B cell (primary cell): ENCODE measurements around the gene CADM2. TPM values are rescaled to one million over a fixed set of nuclear protein-coding genes. Genes with fewer than 3 reads are reported as not detected.

Source experiments
- ATAC-seq: fragments of 200-7000 bp; cut with Tn5 transposase; one replicate; pipeline ENCODE4 v1.10.0; 2021; ENCODE audit warnings: low read depth, mild to moderate bottlenecking, moderate number of reproducible peaks, moderate library complexity
- CTCF ChIA-PET: fragments of 350-600 bp; sonication (Branson Sonifier 250); formaldehyde crosslinking; loops from one replicate; lab custom pipeline; 2021; ENCODE audit warnings: antibody characterized with exemption, inconsistent platforms; lab: Charles Lee
- POLR2A ChIA-PET: fragments of 350-600 bp; sonication (Branson Sonifier 250); formaldehyde crosslinking; loops from one replicate; lab custom pipeline; 2021; ENCODE audit warnings: antibody characterized with exemption; lab: Charles Lee
- DNase-seq: peaks from one replicate; pipeline ENCODE4 v3.0.0; 2013
- H2AFZ ChIP-seq: 2 replicates; pipeline ENCODE4 v1.6.1; 2012; ENCODE audit warnings: mild to moderate bottlenecking, low read depth, low read length; ENCODE audit not compliant: insufficient read depth, poor library complexity, severe bottlenecking
- H3K27ac ChIP-seq, 2 donors: 1 replicate in 1 of 2; 2 replicates in 1 of 2; pipeline ENCODE4 v1.5.1; 2012 to 2013; ENCODE audit warnings: low read length in 2 of 2, mild to moderate bottlenecking in 2 of 2, moderate library complexity in 1 of 2
- H3K27me3 ChIP-seq, 4 experiments: fragments of 200-600 bp in 1 of 4; sonication (generic) in 1 of 4; replicated peaks in 1 of 4; 1 replicate in 2 of 4; 2 replicates in 2 of 4; pipeline versions ENCODE4 v1.6.1 to v1.7.0; 2013 to 2016; ENCODE audit warnings: low read length in 3 of 4, mild to moderate bottlenecking in 2 of 4, mixed read lengths in 1 of 4, moderate library complexity in 1 of 4; ENCODE audit not compliant: insufficient read depth in 4 of 4, control insufficient read depth in 3 of 4; ENCODE audit errors: control extremely low read depth in 1 of 4
- H3K36me3 ChIP-seq, 2 experiments: replicated peaks in 1 of 2; 1 replicate in 1 of 2; 2 replicates in 1 of 2; pipeline versions ENCODE4 v1.6.1 to v1.7.1; 2013; ENCODE audit warnings: low read length in 1 of 2; ENCODE audit not compliant: insufficient read depth in 2 of 2, control insufficient read depth in 1 of 2; ENCODE audit errors: control extremely low read depth in 1 of 2, extremely low read depth in 1 of 2
- H3K4me1 ChIP-seq, 2 donors: fragments of 200-600 bp in 1 of 2; sonication (generic) in 1 of 2; 1 replicate in 1 of 2; 2 replicates in 1 of 2; pipeline versions ENCODE4 v1.5.1 to v1.6.1; 2013 to 2017; ENCODE audit warnings: low read length in 2 of 2; ENCODE audit not compliant: control insufficient read depth in 2 of 2, insufficient read depth in 2 of 2
- H3K4me2 ChIP-seq: replicated peaks from 2 replicates; pipeline ENCODE3; 2012; ENCODE audit warnings: mild to moderate bottlenecking, low read depth, low read length; ENCODE audit not compliant: poor library complexity, severe bottlenecking
- H3K4me3 ChIP-seq, 5 experiments: fragments of 200-600 bp in 1 of 5; sonication (generic) in 1 of 5; 1 replicate in 3 of 5; 2 replicates in 2 of 5; pipeline versions ENCODE4 v1.5.1 to v1.7.0; 2011 to 2016; ENCODE audit warnings: low read length in 4 of 5, mild to moderate bottlenecking in 4 of 5, low read depth in 2 of 5, control low read depth in 1 of 5, moderate library complexity in 1 of 5; ENCODE audit not compliant: insufficient read depth in 1 of 5; ENCODE audit errors: control extremely low read depth in 1 of 5, extremely low read depth in 1 of 5
- H3K79me2 ChIP-seq: fragments of 200-600 bp; sonication (generic); one replicate; pipeline ENCODE4 v1.6.0; 2016; ENCODE audit warnings: low read length; ENCODE audit not compliant: control insufficient read depth, insufficient read depth
- H3K9ac ChIP-seq: fragments of 200-600 bp; sonication (generic); 2 replicates; pipeline ENCODE4 v1.6.1; 2017; ENCODE audit warnings: mild to moderate bottlenecking, low read length, moderate library complexity
- H3K9me3 ChIP-seq, 3 donors: one replicate each; pipeline versions ENCODE4 v1.6.1 to v1.7.1; 2013; ENCODE audit warnings: low read length in 2 of 3; ENCODE audit not compliant: control insufficient read depth in 2 of 3, insufficient read depth in 1 of 3; ENCODE audit errors: control extremely low read depth in 1 of 3
- H4K20me1 ChIP-seq: 2 replicates; pipeline ENCODE4 v1.6.0; 2012; ENCODE audit warnings: mild to moderate bottlenecking, low read length; ENCODE audit not compliant: insufficient read depth, control insufficient read depth, poor library complexity, severe bottlenecking
- H3K27ac Mint-ChIP-seq: one replicate; pipeline ENCODE4 v1.8.0; 2021; ENCODE audit warnings: mixed read lengths
- H3K27me3 Mint-ChIP-seq: one replicate; pipeline ENCODE4 v1.8.0; 2021; ENCODE audit warnings: mixed read lengths
- H3K4me1 Mint-ChIP-seq: one replicate; pipeline ENCODE4 v1.8.0; 2021; ENCODE audit warnings: mixed read lengths
- H3K4me3 Mint-ChIP-seq: one replicate; pipeline ENCODE4 v1.8.0; 2021; ENCODE audit warnings: mixed read lengths
- H3K9me3 Mint-ChIP-seq: one replicate; pipeline ENCODE4 v1.8.0; 2022; ENCODE audit warnings: mixed read lengths; ENCODE audit not compliant: insufficient read depth
- CTCF ChIP-seq: fragments of 200-600 bp; IDR thresholded peaks from one replicate; pipeline ENCODE4 v1.8.0; 2022; ENCODE audit warnings: antibody characterized with exemption, mild to moderate bottlenecking
- EZH2 ChIP-seq: IDR thresholded peaks from 2 replicates; pipeline ENCODE4 v1.6.1; 2012; ENCODE audit warnings: borderline replicate concordance, low read depth, mild to moderate bottlenecking, moderate library complexity, low read length; ENCODE audit not compliant: insufficient read depth, poor library complexity, severe bottlenecking
- WGBS: methylation state at CpG from one replicate; pipeline ENCODE4 v1.1.5; 2013; ENCODE audit warnings: missing lambda C conversion rate; ENCODE audit not compliant: insufficient coverage; 5-methylcytosine and 5-hydroxymethylcytosine counted together
- intact Hi-C: fragments of 100-400 bp; cut with micrococcal nuclease; formaldehyde crosslinking; loops from one replicate; pipeline ENCODE4 v1.10.0; 2022
- polyA plus RNA-seq: library from polyadenylated mRNA; depleted of rRNA; stranded (reverse); fragments of >200 nt; gene quantifications from 2 replicates; pipeline ENCODE4 v1.2.3, GENCODE V29; 2012
- total RNA-seq, 2 donors: library from RNA; stranded (reverse); fragments of 120-200 nt in 1 of 2; gene quantifications; 1 replicate in 1 of 2; 2 replicates in 1 of 2; pipeline versions ENCODE4 v1.2.3 to v1.2.4, GENCODE V29; 2013 to 2022

CADM2 gene
- total and polyA plus RNA-seq, 2 donors (not counting 1 experiment from before 2014, with no cell fraction given), result 0.10 to 0.37 TPM

DNA sequence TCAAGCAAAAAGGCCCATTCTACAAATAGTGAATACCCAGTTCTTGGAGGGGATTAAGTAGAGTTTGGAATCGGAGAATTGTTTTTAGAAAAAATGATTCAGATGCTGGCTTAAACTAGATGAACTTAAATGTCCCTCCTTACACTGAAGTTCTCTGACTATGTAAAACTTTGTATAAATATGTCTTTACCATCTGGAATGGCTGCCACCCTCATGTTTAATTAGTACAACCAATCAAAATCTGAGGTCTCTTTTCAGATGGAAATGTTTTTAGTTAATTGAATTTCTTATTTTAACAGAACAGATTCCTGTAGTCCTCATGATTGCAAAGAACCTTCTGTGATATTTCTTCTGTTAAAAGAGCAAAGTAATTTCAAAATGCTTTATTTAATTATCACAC lies 94.8 kb downstream of the CADM2 start:
- H3K4me3 Mint-ChIP-seq, result no peak overlapping the region
- H3K9me3 ChIP-seq, result peaks cover 0 to 1% (median 0%) of the 10 kb centered on the region in 3 donors
- no peaks in the 10 kb centered on the region for H4K20me1 ChIP-seq
- H3K79me2 ChIP-seq, result no peaks in the 10 kb centered on the region
- ATAC-seq, result no peak
- no peaks in the 10 kb centered on the region for H3K36me3 ChIP-seq
- H3K27me3 ChIP-seq, result no peaks in the 10 kb centered on the region
- no peaks in the 10 kb centered on the region for H3K4me1 ChIP-seq
- no peaks in the 10 kb centered on the region for H3K27me3 Mint-ChIP-seq
- no peak overlapping the region for H3K27ac Mint-ChIP-seq
- H3K4me1 Mint-ChIP-seq, result no peaks in the 10 kb centered on the region
- no peak overlapping the region for H3K9ac ChIP-seq
- DNase-seq, result no peak
- no CpG with 5 or more reads among the region's 1 CpG for WGBS
- ChIA-PET CTCF (no interaction called here), POLR2A (no interaction called here)
- no peak overlapping the region for H3K27ac ChIP-seq
- intact Hi-C loops, result no loop called here
- no peak overlapping the region for H3K4me3 ChIP-seq
- no peak overlapping the region for H2AFZ ChIP-seq
- no peak for TF ChIP-seq CTCF
- peaks cover 4% of the 10 kb centered on the region for H3K9me3 Mint-ChIP-seq
- no peak overlapping the region for H3K4me2 ChIP-seq

- Histone ChIP-seq H3K9me3 (peaks cover 0 to 1% (median 0%) of the 10 kb centered on the region in 3 donors), H3K27me3 (no peaks in the 10 kb centered on the region), H3K4me2 (no peak overlapping the region), H3K4me3 (no peak overlapping the region), H4K20me1 (no peaks in the 10 kb centered on the region), H3K27ac (no peak overlapping the region), H3K79me2 (no peaks in the 10 kb centered on the region), H3K4me1 (no peaks in the 10 kb centered on the region), H2AFZ (no peak overlapping the region), H3K36me3 (no peaks in the 10 kb centered on the region), H3K9ac (no peak overlapping the region)
- ChIA-PET POLR2A (no interaction called here), CTCF (no interaction called here)
- no peak overlapping the region for H3K4me3 Mint-ChIP-seq
- TF ChIP-seq EZH2, result no peak
- no peak for TF ChIP-seq CTCF
- H3K9me3 Mint-ChIP-seq, result peaks cover 4% of the 10 kb centered on the region
- H3K27me3 Mint-ChIP-seq, result no peaks in the 10 kb centered on the region
- WGBS, result 100% methylated on average over 2 of the region's 3 CpGs
- DNase-seq (no peak), ATAC-seq (no peak)
- intact Hi-C loops, result no loop called here
- H3K27ac Mint-ChIP-seq, result no peak overlapping the region
- no peaks in the 10 kb centered on the region for H3K4me1 Mint-ChIP-seq
These were observed 95.8 kb downstream of the CADM2 start for GRCh38 chr3:85054579-85054978.
